Neural cell (in vitro differentiated cells): ENCODE measurements around the gene TTC34. TPM values are rescaled to one million over a fixed set of nuclear protein-coding genes. Genes with fewer than 3 reads are reported as not detected.

Experiments used
- H2AFZ ChIP-seq: fragments of 200-600, 300-800 bp; sonication (generic), shearing (Covaris generic); 2 replicates; pipeline ENCODE4 v1.6.0; 2014; ENCODE audit warnings: low read depth, mild to moderate bottlenecking, antibody characterized with exemption, low read length, moderate library complexity
- H3F3A ChIP-seq: fragments of 200-600 bp; shearing (Covaris generic); 2 replicates; pipeline ENCODE4 v1.6.1; 2016; ENCODE audit warnings: mild to moderate bottlenecking, moderate library complexity, mixed read lengths, antibody characterized with exemption, low read length; ENCODE audit not compliant: insufficient read depth, poor library complexity, severe bottlenecking
- H3K27ac ChIP-seq: fragments of 200-600, 300-800 bp; sonication (generic), shearing (Covaris generic); 2 replicates; pipeline ENCODE4 v1.5.1; 2014; ENCODE audit warnings: mild to moderate bottlenecking, low read length, moderate library complexity
- H3K27me3 ChIP-seq: fragments of 300-800, 200-600 bp; sonication (generic), shearing (Covaris generic); 2 replicates; pipeline ENCODE4 v1.6.0; 2014; ENCODE audit warnings: mild to moderate bottlenecking, low read depth, low read length, moderate library complexity; ENCODE audit not compliant: insufficient read depth
- H3K36me3 ChIP-seq: fragments of 300-800, 200-600 bp; sonication (generic), shearing (Covaris generic); 2 replicates; pipeline ENCODE4 v1.5.1; 2014; ENCODE audit warnings: mild to moderate bottlenecking, antibody characterized with exemption, low read length, moderate library complexity; ENCODE audit not compliant: insufficient read depth
- H3K4me2 ChIP-seq: fragments of 300-800, 200-600 bp; sonication (generic), shearing (Covaris generic); 2 replicates; pipeline ENCODE4 v1.6.0; 2014; ENCODE audit warnings: mild to moderate bottlenecking, low read length
- H3K4me3 ChIP-seq: fragments of 300-800, 200-600 bp; sonication (generic), shearing (Covaris generic); 2 replicates; pipeline ENCODE4 v1.5.1; 2014; ENCODE audit warnings: mild to moderate bottlenecking, low read length, moderate library complexity
- H3K79me2 ChIP-seq: fragments of 200-600 bp; shearing (Covaris generic); replicated peaks from 2 replicates; pipeline ENCODE4 v1.6.0; 2014; ENCODE audit warnings: mild to moderate bottlenecking, low read length, moderate library complexity; ENCODE audit not compliant: insufficient read depth
- H3K9ac ChIP-seq: fragments of 300-800, 200-600 bp; sonication (generic), shearing (Covaris generic); 2 replicates; pipeline ENCODE4 v1.6.1; 2016; ENCODE audit warnings: mild to moderate bottlenecking, low read length, mixed read lengths
- H3K9me2 ChIP-seq: fragments of 200-600 bp; shearing (Covaris generic); 2 replicates; pipeline ENCODE4 v1.6.1; 2016; ENCODE audit warnings: mild to moderate bottlenecking, low read length, mixed read lengths; ENCODE audit not compliant: insufficient read depth
- H3K9me3 ChIP-seq: fragments of 200-600, 300-800 bp; sonication (generic), shearing (Covaris generic); 2 replicates; pipeline ENCODE4 v1.6.1; 2016; ENCODE audit warnings: mild to moderate bottlenecking, mixed run types, low read length, moderate library complexity, mixed read lengths
- H4K20me1 ChIP-seq: fragments of 200-600 bp; shearing (Covaris generic); 2 replicates; pipeline ENCODE4 v1.6.1; 2016; ENCODE audit warnings: mild to moderate bottlenecking, mixed run types; ENCODE audit not compliant: insufficient read depth
- EP300 ChIP-seq: fragments of 450-650 bp; conservative IDR thresholded peaks from 2 replicates; pipeline ENCODE4 v1.6.1; 2014; ENCODE audit warnings: antibody characterized with exemption, mild to moderate bottlenecking, moderate library complexity; ENCODE audit not compliant: poor library complexity, severe bottlenecking
- EZH2 ChIP-seq: fragments of 200-600, 300-800 bp; shearing (Covaris generic), sonication (generic); IDR thresholded peaks from 2 replicates; pipeline ENCODE4 v1.6.1; 2014; ENCODE audit warnings: antibody characterized with exemption, low read length, borderline replicate concordance, mild to moderate bottlenecking; ENCODE audit not compliant: insufficient read depth, poor library complexity, severe bottlenecking
- MXI1 ChIP-seq: fragments of 450-650 bp; conservative IDR thresholded peaks from 2 replicates; pipeline ENCODE4 v1.6.1; 2014; ENCODE audit warnings: antibody characterized with exemption, mild to moderate bottlenecking; ENCODE audit not compliant: poor library complexity, severe bottlenecking
- POLR2AphosphoS5 ChIP-seq: IDR thresholded peaks from 2 replicates; pipeline ENCODE4 v1.6.1; 2012
- RAD21 ChIP-seq: fragments of 450-650 bp; conservative IDR thresholded peaks from 2 replicates; pipeline ENCODE4 v1.6.1; 2014; ENCODE audit warnings: antibody characterized with exemption, mild to moderate bottlenecking, moderate library complexity
- SMC3 ChIP-seq: fragments of 450-650 bp; conservative IDR thresholded peaks from 2 replicates; pipeline ENCODE4 v1.6.1; 2014; ENCODE audit warnings: antibody characterized with exemption, mild to moderate bottlenecking, moderate library complexity; ENCODE audit not compliant: poor library complexity
- TAF1 ChIP-seq: IDR thresholded peaks from 2 replicates; pipeline ENCODE4 v1.6.1; 2012; ENCODE audit warnings: low read depth
- polyA plus RNA-seq: library from polyadenylated mRNA; depleted of rRNA; stranded (reverse); fragments of >200 nt; gene quantifications from 2 replicates; pipeline ENCODE4 v1.2.3, GENCODE V29; 2014
- TF ChIP-seq, protein P1 (sequence below): IDR thresholded peaks from 2 replicates; pipeline ENCODE4 v1.6.1; 2012; ENCODE audit warnings: borderline replicate concordance
- TF ChIP-seq, protein P2 (sequence below): fragments of 450-650 bp; IDR thresholded peaks from 2 replicates; pipeline ENCODE4 v1.5.1; 2014; ENCODE audit warnings: antibody characterized with exemption, mild to moderate bottlenecking, moderate library complexity; ENCODE audit not compliant: poor library complexity, severe bottlenecking

TTC34 gene
- polyA plus RNA-seq, 1 donor from 2014 or later = 0.05 TPM

DNA sequence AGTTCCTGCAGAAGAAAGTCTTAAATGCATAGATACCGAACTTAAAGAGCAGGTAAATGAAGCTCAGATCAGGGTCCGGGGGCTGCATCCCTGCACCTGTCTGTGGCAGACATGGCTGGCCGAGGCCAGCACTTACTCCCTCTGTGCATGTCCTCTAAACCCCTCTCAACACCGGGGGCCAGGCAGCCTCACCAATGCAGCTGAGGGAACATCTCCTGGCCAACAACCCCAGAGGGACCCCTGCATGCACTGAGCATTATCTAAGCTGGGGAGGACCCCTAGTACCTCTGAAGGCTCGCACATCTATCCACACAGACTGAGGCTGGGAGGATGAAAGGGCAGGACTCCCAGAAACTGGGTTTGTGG lies 18.4 kb downstream of the TTC34 start:
- Histone ChIP-seq H3K9me2 (no peaks in the 10 kb centered on the region), H3K4me2 (no peak overlapping the region), H2AFZ (no peak overlapping the region), H3F3A (no peaks in the 10 kb centered on the region), H3K36me3 (no peaks in the 10 kb centered on the region), H4K20me1 (no peaks in the 10 kb centered on the region), H3K9ac (no peak overlapping the region), H3K27ac (no peak overlapping the region), H3K79me2 (no peaks in the 10 kb centered on the region), H3K4me3 (no peak overlapping the region), H3K27me3 (no peaks in the 10 kb centered on the region), H3K9me3 (peaks cover 10% of the 10 kb centered on the region)
- TF ChIP-seq, protein P1, sequence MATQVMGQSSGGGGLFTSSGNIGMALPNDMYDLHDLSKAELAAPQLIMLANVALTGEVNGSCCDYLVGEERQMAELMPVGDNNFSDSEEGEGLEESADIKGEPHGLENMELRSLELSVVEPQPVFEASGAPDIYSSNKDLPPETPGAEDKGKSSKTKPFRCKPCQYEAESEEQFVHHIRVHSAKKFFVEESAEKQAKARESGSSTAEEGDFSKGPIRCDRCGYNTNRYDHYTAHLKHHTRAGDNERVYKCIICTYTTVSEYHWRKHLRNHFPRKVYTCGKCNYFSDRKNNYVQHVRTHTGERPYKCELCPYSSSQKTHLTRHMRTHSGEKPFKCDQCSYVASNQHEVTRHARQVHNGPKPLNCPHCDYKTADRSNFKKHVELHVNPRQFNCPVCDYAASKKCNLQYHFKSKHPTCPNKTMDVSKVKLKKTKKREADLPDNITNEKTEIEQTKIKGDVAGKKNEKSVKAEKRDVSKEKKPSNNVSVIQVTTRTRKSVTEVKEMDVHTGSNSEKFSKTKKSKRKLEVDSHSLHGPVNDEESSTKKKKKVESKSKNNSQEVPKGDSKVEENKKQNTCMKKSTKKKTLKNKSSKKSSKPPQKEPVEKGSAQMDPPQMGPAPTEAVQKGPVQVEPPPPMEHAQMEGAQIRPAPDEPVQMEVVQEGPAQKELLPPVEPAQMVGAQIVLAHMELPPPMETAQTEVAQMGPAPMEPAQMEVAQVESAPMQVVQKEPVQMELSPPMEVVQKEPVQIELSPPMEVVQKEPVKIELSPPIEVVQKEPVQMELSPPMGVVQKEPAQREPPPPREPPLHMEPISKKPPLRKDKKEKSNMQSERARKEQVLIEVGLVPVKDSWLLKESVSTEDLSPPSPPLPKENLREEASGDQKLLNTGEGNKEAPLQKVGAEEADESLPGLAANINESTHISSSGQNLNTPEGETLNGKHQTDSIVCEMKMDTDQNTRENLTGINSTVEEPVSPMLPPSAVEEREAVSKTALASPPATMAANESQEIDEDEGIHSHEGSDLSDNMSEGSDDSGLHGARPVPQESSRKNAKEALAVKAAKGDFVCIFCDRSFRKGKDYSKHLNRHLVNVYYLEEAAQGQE = no peak
- TF ChIP-seq SMC3 (no peak), TAF1 (no peak), EZH2 (no peak), POLR2AphosphoS5 (no peak), EP300 (no peak), RAD21 (no peak), MXI1 (no peak)
- TF ChIP-seq, protein P2, sequence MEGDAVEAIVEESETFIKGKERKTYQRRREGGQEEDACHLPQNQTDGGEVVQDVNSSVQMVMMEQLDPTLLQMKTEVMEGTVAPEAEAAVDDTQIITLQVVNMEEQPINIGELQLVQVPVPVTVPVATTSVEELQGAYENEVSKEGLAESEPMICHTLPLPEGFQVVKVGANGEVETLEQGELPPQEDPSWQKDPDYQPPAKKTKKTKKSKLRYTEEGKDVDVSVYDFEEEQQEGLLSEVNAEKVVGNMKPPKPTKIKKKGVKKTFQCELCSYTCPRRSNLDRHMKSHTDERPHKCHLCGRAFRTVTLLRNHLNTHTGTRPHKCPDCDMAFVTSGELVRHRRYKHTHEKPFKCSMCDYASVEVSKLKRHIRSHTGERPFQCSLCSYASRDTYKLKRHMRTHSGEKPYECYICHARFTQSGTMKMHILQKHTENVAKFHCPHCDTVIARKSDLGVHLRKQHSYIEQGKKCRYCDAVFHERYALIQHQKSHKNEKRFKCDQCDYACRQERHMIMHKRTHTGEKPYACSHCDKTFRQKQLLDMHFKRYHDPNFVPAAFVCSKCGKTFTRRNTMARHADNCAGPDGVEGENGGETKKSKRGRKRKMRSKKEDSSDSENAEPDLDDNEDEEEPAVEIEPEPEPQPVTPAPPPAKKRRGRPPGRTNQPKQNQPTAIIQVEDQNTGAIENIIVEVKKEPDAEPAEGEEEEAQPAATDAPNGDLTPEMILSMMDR = no peak

DNA sequence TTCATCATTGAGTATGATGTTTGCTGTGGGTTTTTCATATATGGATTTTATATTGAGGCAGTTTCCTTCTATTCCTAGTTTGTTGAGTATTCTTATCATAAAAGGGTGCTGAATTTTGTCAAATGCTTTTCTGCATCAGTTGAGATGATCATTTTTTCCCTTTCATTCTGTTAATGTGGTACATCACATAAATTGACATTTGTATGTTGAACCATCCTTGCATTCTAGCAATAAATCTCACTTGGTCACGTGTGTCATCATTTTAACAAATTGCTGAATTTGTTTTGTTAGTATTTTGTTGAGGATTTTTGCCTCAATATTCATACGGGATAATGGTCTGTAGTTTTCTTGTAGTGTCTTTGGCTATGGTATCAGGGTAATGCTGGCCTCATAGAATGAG lies 19.9 kb downstream of the TTC34 start:
- Histone ChIP-seq H3F3A (no peaks in the 10 kb centered on the region), H3K9me3 (peaks cover 10% of the 10 kb centered on the region), H3K4me2 (no peak overlapping the region), H4K20me1 (no peaks in the 10 kb centered on the region), H3K27ac (no peak overlapping the region), H3K79me2 (no peaks in the 10 kb centered on the region), H3K4me3 (no peak overlapping the region), H3K27me3 (no peaks in the 10 kb centered on the region), H3K36me3 (no peaks in the 10 kb centered on the region), H3K9ac (no peak overlapping the region), H3K9me2 (no peaks in the 10 kb centered on the region), H2AFZ (no peak overlapping the region)
- TF ChIP-seq, protein P2 = no peak
- TF ChIP-seq RAD21 (no peak), SMC3 (no peak), MXI1 (no peak), POLR2AphosphoS5 (no peak), EP300 (no peak), EZH2 (no peak), TAF1 (no peak)
- TF ChIP-seq, protein P1 = no peak
